BJ (cell line): Measurements from ENCODE around the gene ANKRD9. TPM values are rescaled to one million over a fixed set of nuclear protein-coding genes. Genes with fewer than 3 reads are reported as not detected.

Source experiments
- CTCF ChIA-PET: fragments of 350-600 bp; formaldehyde crosslinking; extraction: SDS; loops from one replicate; lab custom pipeline; 2021; ENCODE audit warnings: antibody characterized with exemption, inconsistent platforms; lab: Yijun Ruan, JAX
- POLR2A ChIA-PET: fragments of 300-600 bp; sonication (Branson Sonifier 250); formaldehyde crosslinking; extraction: SDS; loops from one replicate; lab custom pipeline; 2021; ENCODE audit warnings: antibody characterized with exemption; lab: Charles Lee
- DNase-seq: peaks from one replicate; pipeline ENCODE4 v3.0.0-alpha.2; 2011; ENCODE audit warnings: low read depth
- H3K27me3 ChIP-seq: 2 replicates; pipeline ENCODE4 v1.6.0; 2011; ENCODE audit warnings: low read length; ENCODE audit not compliant: control insufficient read depth, insufficient read depth
- H3K36me3 ChIP-seq: 2 replicates; pipeline ENCODE4 v1.5.1; 2011; ENCODE audit warnings: low read length; ENCODE audit not compliant: control insufficient read depth, insufficient read depth
- H3K4me3 ChIP-seq: 2 replicates; pipeline ENCODE4 v1.5.1; 2011; ENCODE audit warnings: low read depth, mild to moderate bottlenecking, control low read depth, low read length
- CTCF ChIP-seq: IDR thresholded peaks from 2 replicates; pipeline ENCODE4 v1.5.1; 2011; ENCODE audit warnings: low read depth, mild to moderate bottlenecking, control low read depth, inconsistent platforms, low read length, moderate library complexity; ENCODE audit not compliant: insufficient read depth
- polyA plus RNA-seq: library from polyadenylated mRNA; depleted of rRNA; stranded (reverse); fragments of >200 nt; gene quantifications from 2 replicates; pipeline ENCODE4 v1.2.3, GENCODE V29; 2011

The ANKRD9 gene
- polyA plus RNA-seq, 1 experiment, result 9.1 TPM

DNA sequence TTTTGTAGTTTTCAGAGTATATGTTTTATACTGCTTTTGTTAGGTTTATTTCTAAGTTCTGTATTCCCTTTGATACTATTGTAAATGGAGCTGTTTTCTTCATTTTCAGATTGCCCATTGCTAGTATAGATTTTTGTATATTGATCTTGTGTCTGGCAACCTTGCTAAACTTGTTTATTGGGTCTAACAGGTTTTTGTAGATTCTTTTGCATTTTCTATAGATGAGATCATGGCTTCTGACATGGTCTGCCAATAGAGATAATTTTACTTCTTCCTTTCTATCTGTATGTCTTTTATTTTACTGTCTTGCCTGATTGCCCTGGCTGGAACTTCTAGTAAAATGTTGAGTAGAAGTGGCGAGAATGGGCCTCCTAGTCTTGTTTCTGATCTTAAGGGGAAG, 40.3 kb downstream of the ANKRD9 start:
- DNase-seq, result no peak
- POLR2A ChIA-PET, result no interaction called here
- Histone ChIP-seq H3K36me3 (peaks cover 10% of the 10 kb centered on the region), H3K4me3 (no peak overlapping the region), H3K27me3 (no peaks in the 10 kb centered on the region)
- CTCF ChIA-PET, result interaction anchor here (0.6 kb wide), 1 partner anchor 47 kb away, joined by 3 read pairs; no protein-coding TSS in a partner anchor
- no peak for TF ChIP-seq CTCF

DNA sequence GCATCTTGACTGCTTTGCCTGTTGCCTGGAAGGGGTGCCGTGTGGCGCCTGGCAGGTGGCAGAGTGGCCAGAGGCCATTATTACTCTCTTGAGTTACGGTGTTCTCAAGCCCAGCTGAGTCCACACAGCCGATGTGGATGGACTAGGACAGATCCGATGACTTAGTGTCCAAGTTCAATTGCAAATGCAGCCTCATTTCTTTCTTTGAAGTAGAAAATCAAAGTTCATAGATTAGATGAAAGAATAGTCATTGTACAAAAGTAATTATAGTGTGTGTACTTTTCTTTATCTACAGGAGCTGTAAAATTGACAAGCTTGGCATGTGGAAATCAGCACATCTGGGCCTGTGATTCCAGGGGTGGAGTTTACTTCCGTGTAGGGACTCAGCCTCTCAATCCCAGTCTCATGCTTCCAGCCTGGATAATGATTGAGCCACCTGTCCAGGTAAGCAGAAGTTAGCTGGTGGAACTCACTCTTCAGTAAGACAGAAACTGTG, 44.7 kb downstream of the ANKRD9 start:
- ChIA-PET POLR2A (no interaction called here), CTCF (interaction anchor here (1.5 kb wide), 1 partner anchor 26 kb away, joined by 6 read pairs; no protein-coding TSS in a partner anchor)
- H3K27me3 ChIP-seq, result no peaks in the 10 kb centered on the region
- no peak overlapping the region for H3K4me3 ChIP-seq
- H3K36me3 ChIP-seq, result peaks cover 6% of the 10 kb centered on the region
- no peak for DNase-seq
- TF ChIP-seq CTCF, result no peak

DNA sequence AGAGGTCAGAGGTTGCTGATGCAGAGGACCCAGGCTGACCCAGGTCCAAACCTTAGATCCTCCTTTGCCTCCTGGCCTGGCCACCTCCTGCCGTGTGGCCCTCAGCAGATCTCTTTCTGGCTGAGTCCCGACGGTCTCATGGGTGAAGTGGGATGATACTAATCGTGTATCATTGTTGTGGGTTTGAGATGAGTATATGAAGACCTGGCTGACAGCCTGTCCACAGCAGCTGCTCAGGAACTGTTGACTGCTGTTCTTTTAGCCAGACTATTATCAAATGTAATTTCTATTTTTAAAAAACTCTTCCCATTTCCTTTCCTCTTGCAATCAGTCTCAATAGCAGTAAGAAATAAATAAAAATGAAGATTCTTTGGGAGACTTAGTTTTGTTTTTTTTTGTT, 45.6 kb downstream of the ANKRD9 start:
- DNase-seq, result no peak
- H3K4me3 ChIP-seq, result no peak overlapping the region
- H3K27me3 ChIP-seq, result no peaks in the 10 kb centered on the region
- no peak for TF ChIP-seq CTCF
- CTCF ChIA-PET, result interaction anchor here (1.5 kb wide), 1 partner anchor 26 kb away, joined by 6 read pairs; no protein-coding TSS in a partner anchor
- peaks cover 6% of the 10 kb centered on the region for H3K36me3 ChIP-seq
- POLR2A ChIA-PET, result no interaction called here

DNA sequence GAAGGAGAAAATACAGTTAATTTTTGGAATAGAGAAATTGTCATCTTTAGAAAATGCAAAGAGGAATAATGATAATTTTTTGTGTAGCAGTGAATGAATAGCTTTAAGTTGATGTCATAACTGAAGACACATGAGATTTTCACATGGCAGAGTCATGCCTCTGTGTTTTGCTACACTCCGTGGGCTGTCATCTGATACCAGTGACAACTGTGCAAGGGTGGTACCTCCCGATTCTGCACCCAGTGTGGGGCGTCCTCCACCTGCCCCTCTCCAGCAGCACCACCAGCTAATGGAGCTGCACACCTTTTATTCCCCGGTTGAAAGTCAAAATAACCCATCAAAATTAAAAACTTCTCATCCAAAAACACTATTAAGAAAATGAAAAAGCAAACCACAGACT, 47.2 kb downstream of the ANKRD9 start:
- no peak for TF ChIP-seq CTCF
- H3K4me3 ChIP-seq, result no peak overlapping the region
- ChIA-PET CTCF (interaction anchor here (1.0 to 1.2 kb wide), 2 partner anchors 19 to 52 kb away, joined by 3 read pairs; no protein-coding TSS in a partner anchor), POLR2A (no interaction called here)
- H3K27me3 ChIP-seq, result no peaks in the 10 kb centered on the region
- no peak for DNase-seq
- peaks cover 6% of the 10 kb centered on the region for H3K36me3 ChIP-seq

GRCh38 chr14:102461490-102462338, 47.9 kb downstream of the ANKRD9 start:
- no peaks in the 10 kb centered on the region for H3K27me3 ChIP-seq
- peaks cover 8% of the 10 kb centered on the region for H3K36me3 ChIP-seq
- POLR2A ChIA-PET, result no interaction called here
- no peak for TF ChIP-seq CTCF
- H3K4me3 ChIP-seq, result no peak overlapping the region
- no peak for DNase-seq
- CTCF ChIA-PET, result interaction anchor here (1.0 to 1.2 kb wide), 2 partner anchors 18 to 53 kb away, joined by 3 read pairs; no protein-coding TSS in a partner anchor
